HEK293T (cell line): ENCODE results near the gene IFT81.

ENCODE experiments used
- ARNT ChIP-seq: fragments of 450-650 bp; IDR thresholded peaks from 2 replicates; pipeline ENCODE4 v1.6.1; 2017; ENCODE audit warnings: mild to moderate bottlenecking
- BHLHE40 ChIP-seq: fragments of 450-650 bp; IDR thresholded peaks from 2 replicates; pipeline ENCODE4 v1.6.1; 2016; ENCODE audit warnings: mild to moderate bottlenecking, moderate library complexity, borderline replicate concordance
- CTBP1 ChIP-seq: fragments of 450-650 bp; IDR thresholded peaks from 2 replicates; pipeline ENCODE4 v1.6.1; 2016; ENCODE audit warnings: borderline replicate concordance
- FOXM1 ChIP-seq: fragments of 450-650 bp; IDR thresholded peaks from 2 replicates; pipeline ENCODE4 v1.6.1; 2017; ENCODE audit warnings: mild to moderate bottlenecking, borderline replicate concordance
- HDGF ChIP-seq: fragments of 450-650 bp; IDR thresholded peaks from 2 replicates; pipeline ENCODE4 v1.6.1; 2017; ENCODE audit warnings: antibody characterized with exemption, borderline replicate concordance
- L3MBTL2 ChIP-seq: fragments of 450-650 bp; conservative IDR thresholded peaks from 2 replicates; pipeline ENCODE4 v1.6.1; 2016; ENCODE audit warnings: mild to moderate bottlenecking
- LEF1 ChIP-seq: fragments of 450-650 bp; IDR thresholded peaks from 2 replicates; pipeline ENCODE4 v1.6.1; 2017; ENCODE audit warnings: mild to moderate bottlenecking, borderline replicate concordance
- SP1 ChIP-seq: fragments of 450-650 bp; IDR thresholded peaks from 2 replicates; pipeline ENCODE4 v1.6.1; 2017
- TARDBP ChIP-seq: fragments of 450-650 bp; IDR thresholded peaks from 2 replicates; pipeline ENCODE4 v1.6.1; 2016
- ZNF384 ChIP-seq: fragments of 450-650 bp; IDR thresholded peaks from 2 replicates; pipeline ENCODE4 v1.6.1; 2016

GRCh38 chr12:110105159-110105558, 19.0 kb upstream of the IFT81 start:
- no peak for TF ChIP-seq BHLHE40
- no peak for TF ChIP-seq SP1
- no peak for TF ChIP-seq HDGF
- TF ChIP-seq ARNT = no peak
- no peak for TF ChIP-seq TARDBP
- TF ChIP-seq L3MBTL2 = no peak
- no peak for TF ChIP-seq LEF1
- TF ChIP-seq CTBP1 = no peak
- no peak for TF ChIP-seq FOXM1
- TF ChIP-seq ZNF384 = no peak
